SK-N-SH (cell line): ENCODE results near the gene SPAG5. TPM values are rescaled to one million over a fixed set of nuclear protein-coding genes. Genes with fewer than 3 reads are reported as not detected.

Experiments
- CTCF ChIA-PET: fragments of 300-600, 350-600 bp; formaldehyde crosslinking; extraction: SDS; loops from one replicate; lab custom pipeline; 2021; lab: Yijun Ruan, JAX
- POLR2A ChIA-PET: fragments of 350-600 bp; sonication (Branson Sonifier 250); formaldehyde crosslinking; extraction: SDS; loops from one replicate; lab custom pipeline; 2020; ENCODE audit warnings: antibody characterized with exemption, inconsistent platforms; lab: Yijun Ruan, JAX
- DNase-seq: peaks from one replicate; pipeline ENCODE4 v3.0.0; 2012
- H2AFZ ChIP-seq: fragments of 200-600 bp; sonication (generic); 2 replicates; pipeline ENCODE4 v1.8.1; 2016; ENCODE audit warnings: antibody characterized with exemption, mild to moderate bottlenecking, low read depth
- H3F3A ChIP-seq: fragments of 200-600 bp; sonication (generic); replicated peaks from 2 replicates; pipeline ENCODE3; 2016; ENCODE audit warnings: antibody characterized with exemption, mild to moderate bottlenecking; ENCODE audit not compliant: insufficient read depth
- H3K27ac ChIP-seq, 2 experiments: fragments of 200-500 bp in 1 of 2; fragments of 200-600 bp in 1 of 2; sonication (Bioruptor generic) in 1 of 2; sonication (generic), shearing (Covaris generic) in 1 of 2; 2 replicates each; pipeline versions ENCODE4 v1.5.1 to v1.6.1; 2014 to 2016; ENCODE audit warnings: low read depth in 2 of 2, inconsistent platforms in 1 of 2, low read length in 1 of 2, mild to moderate bottlenecking in 1 of 2, mixed read lengths in 1 of 2
- H3K27me3 ChIP-seq: fragments of 200-600 bp; sonication (generic), shearing (Covaris generic); 2 replicates; pipeline ENCODE4 v1.6.1; 2016; ENCODE audit warnings: mixed run types; ENCODE audit not compliant: insufficient read depth
- H3K36me3 ChIP-seq, 2 experiments: fragments of 200-500 bp in 1 of 2; fragments of 200-600 bp in 1 of 2; sonication (Bioruptor generic) in 1 of 2; sonication (generic) in 1 of 2; replicated peaks in 1 of 2; 2 replicates each; pipeline versions ENCODE3 to v1.5.1; 2014 to 2016; ENCODE audit warnings: low read length in 1 of 2, mild to moderate bottlenecking in 1 of 2; ENCODE audit not compliant: insufficient read depth in 2 of 2, control insufficient read depth in 1 of 2
- H3K4me1 ChIP-seq, 2 experiments: fragments of 200-500 bp in 1 of 2; fragments of 200-600 bp in 1 of 2; sonication (Bioruptor generic) in 1 of 2; sonication (generic), shearing (Covaris generic) in 1 of 2; 2 replicates each; pipeline versions ENCODE4 v1.5.1 to v1.6.1; 2014 to 2016; ENCODE audit warnings: low read depth in 1 of 2, low read length in 1 of 2, mixed run types in 1 of 2; ENCODE audit not compliant: insufficient read depth in 2 of 2, control insufficient read depth in 1 of 2
- H3K4me2 ChIP-seq: fragments of 200-600 bp; sonication (generic), shearing (Covaris generic); 2 replicates; pipeline ENCODE4 v1.6.1; 2017; ENCODE audit warnings: mixed run types
- H3K4me3 ChIP-seq, 2 experiments: fragments of 200-500 bp in 1 of 2; fragments of 200-600 bp in 1 of 2; sonication (Bioruptor generic) in 1 of 2; sonication (generic), shearing (Covaris generic) in 1 of 2; 2 replicates each; pipeline versions ENCODE4 v1.5.1 to v1.8.1; 2014 to 2016; ENCODE audit warnings: low read depth in 2 of 2, inconsistent platforms in 1 of 2, low read length in 1 of 2, mild to moderate bottlenecking in 1 of 2, mixed read lengths in 1 of 2, moderate library complexity in 1 of 2
- H3K79me2 ChIP-seq: fragments of 200-600 bp; sonication (generic); 2 replicates; pipeline ENCODE4 v1.8.1; 2017; ENCODE audit warnings: mild to moderate bottlenecking; ENCODE audit not compliant: insufficient read depth
- H3K9ac ChIP-seq: fragments of 200-600 bp; sonication (generic); 2 replicates; pipeline ENCODE4 v1.6.1; 2017; ENCODE audit warnings: mixed run types
- H3K9me2 ChIP-seq: fragments of 200-600 bp; sonication (generic); 2 replicates; pipeline ENCODE4 v1.6.1; 2017; ENCODE audit warnings: mixed run types
- H3K9me3 ChIP-seq: fragments of 200-600 bp; sonication (generic); 2 replicates; pipeline ENCODE4 v1.6.1; 2017; ENCODE audit warnings: mixed run types, mild to moderate bottlenecking, moderate library complexity
- H4K20me1 ChIP-seq: fragments of 200-600 bp; sonication (generic); 2 replicates; pipeline ENCODE4 v1.6.1; 2017; ENCODE audit warnings: mild to moderate bottlenecking, mixed run types; ENCODE audit not compliant: insufficient read depth
- ELF1 ChIP-seq: IDR thresholded peaks from 2 replicates; pipeline ENCODE4 v1.4.0; 2012
- EZH2phosphoT487 ChIP-seq: fragments of 200-600 bp; sonication (generic); IDR thresholded peaks from 2 replicates; pipeline ENCODE4 v1.6.1; 2017; ENCODE audit warnings: low read depth, mixed run types, mild to moderate bottlenecking, antibody characterized with exemption, moderate library complexity, borderline replicate concordance
- FOXJ3 ChIP-seq: sonication (generic); formaldehyde crosslinking; IDR thresholded peaks from 2 replicates; pipeline ENCODE4 v1.5.1; 2020; ENCODE audit warnings: mild to moderate bottlenecking, missing genetic modification reagents
- GATA2 ChIP-seq: sonication (generic); formaldehyde crosslinking; IDR thresholded peaks from 2 replicates; pipeline ENCODE4 v1.5.0; 2020; ENCODE audit warnings: mild to moderate bottlenecking, missing genetic modification reagents
- JUND ChIP-seq: IDR thresholded peaks from 2 replicates; pipeline ENCODE4 v1.4.0; 2012
- MEF2A ChIP-seq: IDR thresholded peaks from 2 replicates; pipeline ENCODE4 v1.4.0; 2012; ENCODE audit warnings: low read depth, borderline replicate concordance
- NFIC ChIP-seq: IDR thresholded peaks from 2 replicates; pipeline ENCODE4 v1.4.0; 2012; ENCODE audit warnings: borderline replicate concordance
- RAD21 ChIP-seq: IDR thresholded peaks from 2 replicates; pipeline ENCODE4 v1.6.1; 2012; ENCODE audit warnings: mild to moderate bottlenecking, low read length
- RCOR1 ChIP-seq: fragments of 150-350 bp; IDR thresholded peaks from 2 replicates; pipeline ENCODE4 v1.6.1; 2017; ENCODE audit warnings: antibody characterized with exemption, low read length
- RFX5 ChIP-seq: IDR thresholded peaks from 2 replicates; pipeline ENCODE4 v1.6.1; 2012; ENCODE audit warnings: mild to moderate bottlenecking, improper control_type of control experiment, low read length
- SMC3 ChIP-seq: IDR thresholded peaks from 2 replicates; pipeline ENCODE4 v1.6.1; 2012; ENCODE audit warnings: low read depth, low read length, improper control_type of control experiment
- TAF1 ChIP-seq: IDR thresholded peaks from 2 replicates; pipeline ENCODE4 v1.6.1; 2012; ENCODE audit warnings: low read depth, mild to moderate bottlenecking, low read length, moderate library complexity, borderline replicate concordance
- TEAD4 ChIP-seq: IDR thresholded peaks from 2 replicates; pipeline ENCODE4 v1.4.0; 2012; ENCODE audit warnings: mild to moderate bottlenecking, borderline replicate concordance; ENCODE audit not compliant: insufficient read depth
- YY1 ChIP-seq: IDR thresholded peaks from 2 replicates; pipeline ENCODE4 v1.4.0; 2012; ENCODE audit warnings: low read depth, mild to moderate bottlenecking
- WGBS: methylation state at CpG from one replicate; pipeline ENCODE4 v1.1.6; 2017; ENCODE audit warnings: low lambda C conversion rate; 5-methylcytosine and 5-hydroxymethylcytosine counted together
- polyA plus RNA-seq, 3 experiments: library from polyadenylated mRNA; depleted of rRNA; stranded (reverse); fragments of >200 nt; gene quantifications; 2 replicates each; pipeline ENCODE4 v1.2.3, GENCODE V29; 2012
- TF ChIP-seq, protein P1 (sequence below): fragments of 150-350 bp; IDR thresholded peaks from 2 replicates; pipeline ENCODE4 v1.6.1; 2016; ENCODE audit warnings: mild to moderate bottlenecking, low read depth, low read length
- TF ChIP-seq, protein P2 (sequence below): IDR thresholded peaks from 2 replicates; pipeline ENCODE4 v1.4.0; 2012; ENCODE audit warnings: low read depth, borderline replicate concordance
- TF ChIP-seq, protein P3 (sequence below): IDR thresholded peaks from 2 replicates; pipeline ENCODE4 v1.6.1; 2012; ENCODE audit warnings: mild to moderate bottlenecking, low read depth, low read length, moderate library complexity
- TF ChIP-seq, protein P4 (sequence below): fragments of 150-350 bp; IDR thresholded peaks from 2 replicates; pipeline ENCODE4 v1.6.1; 2017; ENCODE audit warnings: antibody characterized with exemption, low read length, low read depth, borderline replicate concordance

Gene SPAG5
- polyA plus RNA-seq, 1 of the 3 experiments (the other 2 are of a cell fraction): 36.5 TPM

DNA sequence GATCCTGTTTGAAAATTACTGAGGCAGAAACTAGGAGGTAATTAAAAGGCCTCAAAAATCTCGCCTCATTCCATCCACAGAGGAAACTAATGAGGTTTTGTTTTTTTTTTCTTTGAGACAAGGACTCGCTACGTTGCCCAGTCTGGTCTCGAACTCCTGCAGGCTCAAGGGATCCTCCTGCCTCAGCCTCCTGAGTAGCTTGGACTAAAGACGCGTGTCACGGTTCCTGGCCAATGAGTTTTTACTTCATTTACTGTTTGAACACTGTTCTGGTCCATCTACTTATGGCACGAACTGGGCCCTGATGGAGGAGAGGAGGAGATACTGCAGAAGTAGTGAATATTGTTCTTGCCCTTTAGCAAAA lies 46.7 kb upstream of the SPAG5 start:
- peaks cover 32 to 44% of the 10 kb centered on the region in 2 experiments for H3K36me3 ChIP-seq
- no peak for DNase-seq
- peaks cover 6 to 14% of the 10 kb centered on the region in 2 experiments; a peak in 3 of 4 replicates for H3K4me1 ChIP-seq
- H3K27ac ChIP-seq: peak overlapping the region; percentile 60 to 85
- no peaks in the 10 kb centered on the region for H3K27me3 ChIP-seq
- 51% methylated on average over 8 of the region's 8 CpGs for WGBS
- no peaks in the 10 kb centered on the region for H3K9me2 ChIP-seq
- H2AFZ ChIP-seq: peak overlapping the region; percentile 74
- H3K4me2 ChIP-seq: peak overlapping the region; percentile 97
- TF ChIP-seq, protein P1, sequence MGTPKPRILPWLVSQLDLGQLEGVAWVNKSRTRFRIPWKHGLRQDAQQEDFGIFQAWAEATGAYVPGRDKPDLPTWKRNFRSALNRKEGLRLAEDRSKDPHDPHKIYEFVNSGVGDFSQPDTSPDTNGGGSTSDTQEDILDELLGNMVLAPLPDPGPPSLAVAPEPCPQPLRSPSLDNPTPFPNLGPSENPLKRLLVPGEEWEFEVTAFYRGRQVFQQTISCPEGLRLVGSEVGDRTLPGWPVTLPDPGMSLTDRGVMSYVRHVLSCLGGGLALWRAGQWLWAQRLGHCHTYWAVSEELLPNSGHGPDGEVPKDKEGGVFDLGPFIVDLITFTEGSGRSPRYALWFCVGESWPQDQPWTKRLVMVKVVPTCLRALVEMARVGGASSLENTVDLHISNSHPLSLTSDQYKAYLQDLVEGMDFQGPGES: no peak
- TF ChIP-seq, protein P2, sequence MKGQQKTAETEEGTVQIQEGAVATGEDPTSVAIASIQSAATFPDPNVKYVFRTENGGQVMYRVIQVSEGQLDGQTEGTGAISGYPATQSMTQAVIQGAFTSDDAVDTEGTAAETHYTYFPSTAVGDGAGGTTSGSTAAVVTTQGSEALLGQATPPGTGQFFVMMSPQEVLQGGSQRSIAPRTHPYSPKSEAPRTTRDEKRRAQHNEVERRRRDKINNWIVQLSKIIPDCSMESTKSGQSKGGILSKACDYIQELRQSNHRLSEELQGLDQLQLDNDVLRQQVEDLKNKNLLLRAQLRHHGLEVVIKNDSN: no peak
- TF ChIP-seq TEAD4: no peak
- no peak for TF ChIP-seq RCOR1
- TF ChIP-seq FOXJ3 (CRISPR knock-in tag): no peak
- no peak for TF ChIP-seq ELF1
- TF ChIP-seq TAF1: no peak
- TF ChIP-seq SMC3: no peak
- TF ChIP-seq, protein P3, sequence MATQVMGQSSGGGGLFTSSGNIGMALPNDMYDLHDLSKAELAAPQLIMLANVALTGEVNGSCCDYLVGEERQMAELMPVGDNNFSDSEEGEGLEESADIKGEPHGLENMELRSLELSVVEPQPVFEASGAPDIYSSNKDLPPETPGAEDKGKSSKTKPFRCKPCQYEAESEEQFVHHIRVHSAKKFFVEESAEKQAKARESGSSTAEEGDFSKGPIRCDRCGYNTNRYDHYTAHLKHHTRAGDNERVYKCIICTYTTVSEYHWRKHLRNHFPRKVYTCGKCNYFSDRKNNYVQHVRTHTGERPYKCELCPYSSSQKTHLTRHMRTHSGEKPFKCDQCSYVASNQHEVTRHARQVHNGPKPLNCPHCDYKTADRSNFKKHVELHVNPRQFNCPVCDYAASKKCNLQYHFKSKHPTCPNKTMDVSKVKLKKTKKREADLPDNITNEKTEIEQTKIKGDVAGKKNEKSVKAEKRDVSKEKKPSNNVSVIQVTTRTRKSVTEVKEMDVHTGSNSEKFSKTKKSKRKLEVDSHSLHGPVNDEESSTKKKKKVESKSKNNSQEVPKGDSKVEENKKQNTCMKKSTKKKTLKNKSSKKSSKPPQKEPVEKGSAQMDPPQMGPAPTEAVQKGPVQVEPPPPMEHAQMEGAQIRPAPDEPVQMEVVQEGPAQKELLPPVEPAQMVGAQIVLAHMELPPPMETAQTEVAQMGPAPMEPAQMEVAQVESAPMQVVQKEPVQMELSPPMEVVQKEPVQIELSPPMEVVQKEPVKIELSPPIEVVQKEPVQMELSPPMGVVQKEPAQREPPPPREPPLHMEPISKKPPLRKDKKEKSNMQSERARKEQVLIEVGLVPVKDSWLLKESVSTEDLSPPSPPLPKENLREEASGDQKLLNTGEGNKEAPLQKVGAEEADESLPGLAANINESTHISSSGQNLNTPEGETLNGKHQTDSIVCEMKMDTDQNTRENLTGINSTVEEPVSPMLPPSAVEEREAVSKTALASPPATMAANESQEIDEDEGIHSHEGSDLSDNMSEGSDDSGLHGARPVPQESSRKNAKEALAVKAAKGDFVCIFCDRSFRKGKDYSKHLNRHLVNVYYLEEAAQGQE: no peak
- TF ChIP-seq JUND: no peak
- TF ChIP-seq EZH2phosphoT487: no peak
- no peak for TF ChIP-seq NFIC
- no peak for TF ChIP-seq GATA2 (CRISPR knock-in tag)
- TF ChIP-seq YY1: no peak
- TF ChIP-seq RFX5: no peak
- no peak for TF ChIP-seq RAD21
- no peak for TF ChIP-seq MEF2A
- TF ChIP-seq, protein P4, sequence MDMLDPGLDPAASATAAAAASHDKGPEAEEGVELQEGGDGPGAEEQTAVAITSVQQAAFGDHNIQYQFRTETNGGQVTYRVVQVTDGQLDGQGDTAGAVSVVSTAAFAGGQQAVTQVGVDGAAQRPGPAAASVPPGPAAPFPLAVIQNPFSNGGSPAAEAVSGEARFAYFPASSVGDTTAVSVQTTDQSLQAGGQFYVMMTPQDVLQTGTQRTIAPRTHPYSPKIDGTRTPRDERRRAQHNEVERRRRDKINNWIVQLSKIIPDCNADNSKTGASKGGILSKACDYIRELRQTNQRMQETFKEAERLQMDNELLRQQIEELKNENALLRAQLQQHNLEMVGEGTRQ: no peak
- H3K79me2 ChIP-seq: peaks cover 55% of the 10 kb centered on the region
- peaks cover 35% of the 10 kb centered on the region for H3F3A ChIP-seq
- peaks cover 9% of the 10 kb centered on the region for H4K20me1 ChIP-seq
- peak overlapping the region; percentile 72 for H3K9ac ChIP-seq
- CTCF ChIA-PET: interaction anchor here (0.5 to 4.1 kb wide), 16 partner anchors 11 to 410 kb away, joined by 3 to 50 read pairs (median 4); partner anchors contain the start of genes NEK8, SDF2, SUPT6H and TLCD1
- peak overlapping the region; percentile 67 to 95 for H3K4me3 ChIP-seq
- H3K9me3 ChIP-seq: no peaks in the 10 kb centered on the region
- POLR2A ChIA-PET: interaction anchor here (0.9 to 1.7 kb wide), 4 partner anchors 11 to 74 kb away, joined by 3 to 7 read pairs (median 5); partner anchors contain the start of genes RPL23A, SDF2 and SUPT6H
